Bronchial epithelial cell (primary cell): ENCODE results near the gene CIB1. TPM values are rescaled to one million over a fixed set of nuclear protein-coding genes. Genes with fewer than 3 reads are reported as not detected.
"Not testable (repeated sequence)": the region's sequence is repeated elsewhere in the genome, so short reads cannot be mapped to it uniquely, and the experiment has no call there.

Source experiments
- DNase-seq: peaks from one replicate; pipeline ENCODE4 v3.0.0-alpha.2; 2010; ENCODE audit warnings: low read depth
- FAIRE-seq: peaks from 2 replicates; lab custom pipeline; 2011; peaks lifted over from hg19 to GRCh38; lab: Jason Lieb, UNC
- H3K27me3 ChIP-seq: 2 replicates; pipeline ENCODE4 v1.5.1; 2011; ENCODE audit warnings: low read length; ENCODE audit not compliant: control insufficient read depth, insufficient read depth
- H3K36me3 ChIP-seq: 2 replicates; pipeline ENCODE4 v1.5.1; 2011; ENCODE audit warnings: low read length; ENCODE audit not compliant: control insufficient read depth, insufficient read depth
- H3K4me3 ChIP-seq: 2 replicates; pipeline ENCODE4 v1.5.1; 2011; ENCODE audit warnings: mild to moderate bottlenecking, low read depth, low read length, control low read depth
- total RNA-seq: library from RNA; depleted of rRNA; stranded (reverse); fragments of >200 nt; gene quantifications from 2 replicates; pipeline ENCODE4 v1.2.1, GENCODE V29; 2014
- TF ChIP-seq, protein P1 (sequence below): IDR thresholded peaks from 2 replicates; pipeline ENCODE4 v1.5.1; 2011; ENCODE audit warnings: mild to moderate bottlenecking, moderate library complexity, low read length, control low read depth, inconsistent platforms; ENCODE audit not compliant: insufficient read depth, severe bottlenecking

The CIB1 gene
- total RNA-seq, result 41.1 and 50.2 TPM in 2 replicates

DNA sequence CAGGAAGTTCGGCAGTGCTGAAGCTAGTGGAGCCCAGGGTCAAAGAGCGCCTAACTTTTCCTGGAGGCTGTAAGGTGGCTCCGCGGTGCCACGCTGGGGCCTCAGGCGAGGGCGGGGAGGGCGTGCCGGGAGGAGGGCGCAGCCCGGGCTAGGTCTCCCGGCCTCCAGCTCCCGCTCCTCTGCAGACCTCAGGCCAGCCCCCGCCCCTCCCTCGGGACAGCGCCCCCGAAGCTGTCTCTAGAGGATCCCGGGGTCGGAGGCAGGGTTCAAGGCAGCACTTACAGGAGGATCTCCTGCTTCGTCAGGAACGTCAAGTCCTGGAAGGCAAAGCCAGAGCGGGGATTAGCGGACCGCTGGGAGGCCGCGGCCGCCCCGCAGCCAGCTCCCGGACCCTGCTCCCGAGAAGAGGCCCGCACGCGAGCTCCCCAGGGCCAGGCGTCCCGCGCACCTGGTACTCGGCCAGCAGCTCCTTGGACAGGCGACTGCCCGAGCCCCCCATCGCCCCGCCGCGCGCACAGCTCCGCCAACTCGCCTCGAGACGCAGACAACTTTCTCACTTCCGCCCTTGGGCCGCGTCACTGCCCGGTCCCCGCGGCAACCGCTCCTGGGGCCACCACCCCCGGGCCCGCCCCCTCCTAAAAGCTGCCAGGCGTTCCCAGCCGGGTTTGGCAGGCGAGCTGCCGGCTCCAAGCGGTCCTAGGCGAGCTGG lies at the start of gene CIB1:
Gene CIB1 (minus strand): TSS at position 555 of the 709 bp plus-strand sequence. CDS start 56 bp downstream, at position 499.
- FAIRE-seq (no peak), DNase-seq (peak; percentile 87)
- no peaks in the 10 kb centered on the region for H3K27me3 ChIP-seq
- TF ChIP-seq, protein P1, sequence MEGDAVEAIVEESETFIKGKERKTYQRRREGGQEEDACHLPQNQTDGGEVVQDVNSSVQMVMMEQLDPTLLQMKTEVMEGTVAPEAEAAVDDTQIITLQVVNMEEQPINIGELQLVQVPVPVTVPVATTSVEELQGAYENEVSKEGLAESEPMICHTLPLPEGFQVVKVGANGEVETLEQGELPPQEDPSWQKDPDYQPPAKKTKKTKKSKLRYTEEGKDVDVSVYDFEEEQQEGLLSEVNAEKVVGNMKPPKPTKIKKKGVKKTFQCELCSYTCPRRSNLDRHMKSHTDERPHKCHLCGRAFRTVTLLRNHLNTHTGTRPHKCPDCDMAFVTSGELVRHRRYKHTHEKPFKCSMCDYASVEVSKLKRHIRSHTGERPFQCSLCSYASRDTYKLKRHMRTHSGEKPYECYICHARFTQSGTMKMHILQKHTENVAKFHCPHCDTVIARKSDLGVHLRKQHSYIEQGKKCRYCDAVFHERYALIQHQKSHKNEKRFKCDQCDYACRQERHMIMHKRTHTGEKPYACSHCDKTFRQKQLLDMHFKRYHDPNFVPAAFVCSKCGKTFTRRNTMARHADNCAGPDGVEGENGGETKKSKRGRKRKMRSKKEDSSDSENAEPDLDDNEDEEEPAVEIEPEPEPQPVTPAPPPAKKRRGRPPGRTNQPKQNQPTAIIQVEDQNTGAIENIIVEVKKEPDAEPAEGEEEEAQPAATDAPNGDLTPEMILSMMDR, result no peak
- H3K4me3 ChIP-seq, result peak within 1 kb of the TSS; percentile 72
- peaks cover 10% of the 10 kb centered on the region for H3K36me3 ChIP-seq

DNA sequence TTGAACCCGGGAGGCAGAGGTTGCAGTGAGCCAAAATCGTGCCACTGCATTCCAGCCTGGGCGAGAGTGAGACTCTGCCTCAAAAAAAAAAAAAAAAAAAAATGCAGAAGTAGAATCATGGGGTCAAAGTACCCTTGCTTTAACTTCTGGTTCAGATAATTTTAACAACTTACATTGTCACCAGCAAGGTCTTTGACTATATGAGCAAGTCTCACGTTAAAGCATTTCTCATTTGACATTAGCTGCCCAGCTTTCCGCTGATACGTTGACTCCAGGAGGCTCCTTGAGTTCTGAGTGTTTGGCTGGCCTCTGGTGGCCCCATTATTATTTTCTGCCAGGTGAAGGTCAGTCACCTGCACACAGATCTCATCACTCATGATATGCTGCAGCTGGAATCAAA lies 47.9 kb upstream of the CIB1 start:
- not testable (repeated sequence) for H3K4me3 ChIP-seq, DNase-seq, H3K36me3 ChIP-seq, FAIRE-seq, H3K27me3 ChIP-seq

DNA sequence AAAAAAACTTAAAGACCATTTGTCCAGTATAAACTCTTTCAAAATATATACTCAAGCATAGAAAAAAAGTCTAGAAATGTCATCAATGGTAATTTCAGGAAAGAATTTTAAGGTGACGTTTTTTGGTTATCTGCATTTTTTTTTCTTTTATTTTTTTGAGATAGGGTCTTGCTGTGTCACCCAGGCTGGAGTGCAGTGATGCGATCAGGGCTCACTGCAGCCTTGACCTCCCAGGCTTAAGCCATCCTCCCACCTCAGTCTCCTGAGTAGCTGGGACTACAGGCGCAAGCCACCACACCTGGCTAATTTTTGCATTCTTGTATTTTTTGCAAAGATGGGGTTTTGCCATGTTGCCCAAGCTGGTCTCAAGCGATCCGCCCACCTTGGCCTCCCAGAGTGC lies 47.0 kb upstream of the CIB1 start:
- not testable (repeated sequence) for H3K27me3 ChIP-seq, H3K36me3 ChIP-seq, DNase-seq, H3K4me3 ChIP-seq, FAIRE-seq

DNA sequence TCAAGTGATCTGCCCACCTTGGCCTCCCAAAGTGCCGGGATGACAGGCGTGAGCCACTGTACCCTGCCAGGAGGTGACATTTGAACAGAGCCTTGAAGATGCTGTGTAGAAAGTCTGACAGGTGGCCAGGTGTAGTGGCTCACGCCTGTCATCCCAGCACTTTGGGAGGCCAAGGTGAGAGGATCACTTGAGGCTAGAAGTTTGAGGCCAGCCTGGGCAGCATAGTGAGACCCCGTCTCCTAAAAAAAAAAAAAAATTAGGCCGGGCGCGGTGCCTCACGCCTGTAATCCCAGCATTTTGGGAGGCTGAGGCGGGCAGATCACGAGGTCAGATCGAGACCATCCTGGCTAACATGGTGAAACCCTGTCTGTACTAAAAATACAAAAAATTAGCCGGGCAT lies 44.7 kb upstream of the CIB1 start:
- H3K27me3 ChIP-seq, DNase-seq, FAIRE-seq, H3K36me3 ChIP-seq, H3K4me3 ChIP-seq: not testable (repeated sequence)

DNA sequence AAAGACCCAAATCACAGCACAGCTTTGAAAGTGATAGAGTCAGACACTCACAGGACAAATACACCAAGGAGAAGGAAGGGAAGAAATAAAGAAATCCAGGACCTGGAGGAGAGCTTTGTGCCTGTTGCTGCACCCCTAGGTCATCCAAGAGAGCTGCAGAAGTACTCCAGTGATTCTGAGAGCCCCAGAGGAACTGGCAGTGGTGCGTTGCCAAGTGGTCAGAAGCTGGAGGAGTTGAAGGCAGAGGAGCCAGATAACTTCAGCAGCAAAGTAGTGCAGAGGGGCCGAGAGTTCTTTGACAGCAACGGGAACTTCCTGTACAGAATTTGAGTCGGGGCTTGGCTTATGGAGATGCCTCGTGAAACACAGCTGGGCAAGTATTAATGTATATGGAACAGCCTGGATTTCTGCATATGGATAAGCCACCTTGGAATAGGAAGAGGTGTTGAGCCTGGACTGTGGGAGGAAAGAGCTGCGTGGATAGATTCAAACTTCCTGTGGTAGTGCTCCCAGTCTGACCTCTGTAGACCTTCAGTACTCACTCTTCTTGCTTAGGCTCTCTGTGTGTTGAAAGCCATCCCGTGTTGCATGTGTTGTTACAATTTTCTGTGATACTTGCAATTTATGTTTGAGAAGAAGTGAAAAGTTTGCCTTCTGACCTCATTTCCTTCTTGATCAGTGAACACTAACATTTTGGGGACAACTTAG lies 37.9 kb upstream of the CIB1 start:
- Histone ChIP-seq H3K27me3 (no peaks in the 10 kb centered on the region), H3K4me3 (no peak overlapping the region), H3K36me3 (peaks cover 13% of the 10 kb centered on the region)
- no peak for DNase-seq
- TF ChIP-seq, protein P1, result no peak
- no peak for FAIRE-seq

DNA sequence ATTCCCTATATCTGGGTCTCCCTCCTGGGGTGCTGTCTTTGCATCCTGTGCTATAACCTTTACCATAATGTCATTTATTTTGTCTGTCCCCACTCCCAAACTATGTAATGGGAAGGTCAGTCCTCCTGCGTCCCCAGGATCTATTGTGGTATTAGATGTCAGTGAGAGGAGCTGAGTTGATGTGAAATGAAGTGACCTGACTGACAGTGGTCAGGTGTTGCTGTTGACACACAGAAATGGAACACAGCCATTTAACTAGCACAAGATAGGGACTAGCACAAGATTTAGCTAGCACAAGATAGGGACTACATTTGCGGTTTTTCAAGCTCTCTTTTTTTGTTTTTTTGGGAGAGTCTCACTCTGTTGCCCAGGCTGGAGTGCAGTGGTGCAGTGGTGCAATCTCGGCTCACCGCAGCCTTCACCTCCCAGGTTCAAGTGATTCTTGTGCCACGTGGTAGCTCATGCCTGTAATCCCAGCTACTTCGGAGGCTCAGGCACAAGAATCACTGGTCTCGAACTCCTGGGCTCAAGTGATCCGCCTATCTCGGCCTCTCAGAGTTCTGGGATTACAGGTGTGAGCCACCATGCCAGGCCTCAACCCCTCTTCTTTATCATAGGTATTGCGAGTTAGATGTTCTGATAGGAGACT lies 36.9 kb upstream of the CIB1 start:
- TF ChIP-seq, protein P1, result no peak
- FAIRE-seq (no peak), DNase-seq (no peak)
- H3K4me3 ChIP-seq, result no peak overlapping the region
- H3K36me3 ChIP-seq, result peaks cover 13% of the 10 kb centered on the region
- H3K27me3 ChIP-seq, result no peaks in the 10 kb centered on the region

DNA sequence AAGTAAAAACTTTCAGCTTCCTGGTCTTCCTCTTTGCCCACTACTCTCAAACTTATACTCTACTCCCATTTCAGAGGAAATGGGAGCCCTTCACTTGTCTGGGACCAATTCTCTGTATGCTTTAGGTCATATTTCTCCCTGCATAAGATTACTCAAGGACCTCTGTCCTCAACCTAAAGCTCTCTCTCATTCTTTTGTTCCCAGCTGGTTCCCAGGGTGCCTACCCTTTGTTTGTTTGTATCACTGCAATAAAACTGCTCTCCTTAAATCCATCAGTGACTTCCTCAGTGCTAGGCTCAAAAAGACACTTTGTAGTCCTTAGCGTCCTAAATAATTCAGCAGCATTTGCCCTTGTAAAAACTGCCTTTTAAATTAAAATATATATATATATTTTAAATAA lies 34.7 kb upstream of the CIB1 start:
- DNase-seq (no peak), FAIRE-seq (no peak)
- TF ChIP-seq, protein P1, result no peak
- Histone ChIP-seq H3K4me3 (no peak overlapping the region), H3K27me3 (no peaks in the 10 kb centered on the region), H3K36me3 (peaks cover 11% of the 10 kb centered on the region)
